Transverse colon (tissue), 4 donors: ENCODE data around the gene GMPPA. TPM values are rescaled to one million over a fixed set of nuclear protein-coding genes. Genes with fewer than 3 reads are reported as not detected.

Experiments
- DNase-seq: peaks from one replicate; pipeline ENCODE4 v3.0.0-alpha.2; 2019
- H3K27ac ChIP-seq, 4 donors: fragments of 200-600 bp; sonication (generic); 2 replicates each; pipeline ENCODE4 v1.5.1; 2016 to 2018; ENCODE audit warnings: inconsistent platforms in 4 of 4
- H3K27me3 ChIP-seq: fragments of 200-600 bp; sonication (generic); 2 replicates; pipeline ENCODE4 v1.5.1; 2017; ENCODE audit warnings: inconsistent platforms
- H3K36me3 ChIP-seq, 4 donors: fragments of 200-600 bp; sonication (generic); 2 replicates each; pipeline ENCODE4 v1.5.1; 2017 to 2019; ENCODE audit warnings: inconsistent platforms in 4 of 4
- H3K4me1 ChIP-seq, 4 donors: fragments of 200-600 bp; sonication (generic); 2 replicates each; pipeline ENCODE4 v1.5.1; 2017 to 2020; ENCODE audit warnings: inconsistent platforms in 4 of 4
- H3K4me3 ChIP-seq, 4 donors: fragments of 200-600 bp; sonication (generic); 1 replicate in 1 of 4; 2 replicates in 3 of 4; pipeline versions ENCODE4 v1.5.1 to v1.6.1; 2017 to 2019; ENCODE audit warnings: inconsistent platforms in 4 of 4
- H3K9me3 ChIP-seq, 2 donors: fragments of 200-600 bp; sonication (generic); 2 replicates each; pipeline ENCODE4 v1.5.1; 2017 to 2019; ENCODE audit warnings: inconsistent platforms in 2 of 2
- EP300 ChIP-seq: sonication (generic); formaldehyde crosslinking; IDR thresholded peaks from one replicate; pipeline ENCODE4 v1.6.1; 2017; ENCODE audit warnings: antibody characterized with exemption, low read depth
- POLR2A ChIP-seq: fragments of 450-650 bp; IDR thresholded peaks from one replicate; pipeline ENCODE4 v1.6.1; 2016; ENCODE audit warnings: antibody characterized with exemption, mild to moderate bottlenecking, moderate library complexity
- POLR2AphosphoS5 ChIP-seq, 3 donors: sonication (generic); formaldehyde crosslinking; IDR thresholded peaks; one replicate each; pipeline ENCODE4 v1.6.1; 2016; ENCODE audit warnings: antibody characterized with exemption in 3 of 3
- WGBS, 2 donors: methylation state at CpG; one replicate each; pipeline ENCODE4 v1.1.5; 2018; ENCODE audit warnings: low coverage in 1 of 2; 5-methylcytosine and 5-hydroxymethylcytosine counted together
- in situ Hi-C, 4 donors: fragments of 200-750 bp; cut with MboI; loops; one replicate each; pipeline versions ENCODE4 v1.15.0 to v1.15.1; 2017; ENCODE audit warnings: low sequenced_read_pairs in 3 of 4, low pct_ligation_motif_present in 1 of 4, low pct_unique_long_range_greater_than_20kb in 1 of 4
- intact Hi-C: fragments of 100-400 bp; cut with DNase I; formaldehyde crosslinking; loops from one replicate; pipeline ENCODE4 v1.15.1; 2023; ENCODE audit warnings: low total_unique reads
- total RNA-seq, 4 donors: library from RNA; depleted of rRNA; stranded (reverse); fragments of >200 nt; gene quantifications; one replicate each; pipeline ENCODE4 v1.1.0, GENCODE V29; 2016
- TF ChIP-seq, protein P1 (sequence below), 5 experiments: fragments of 200-600 bp in 3 of 5; fragments of 450-650 bp in 2 of 5; sonication (generic) in 3 of 5; IDR thresholded peaks; 1 replicate in 2 of 5; 2 replicates in 3 of 5; pipeline ENCODE4 v1.5.1; 2016 to 2017; ENCODE audit warnings: antibody characterized with exemption in 5 of 5, inconsistent platforms in 3 of 5, mild to moderate bottlenecking in 2 of 5, moderate library complexity in 1 of 5

Gene GMPPA
- total RNA-seq, 4 donors from 2014 or later: 25.1 to 41.1 (median 36.4) TPM

- intact Hi-C loops: no loop called here
- Histone ChIP-seq H3K4me1 (peaks cover 8 to 23% (median 11%) of the 10 kb centered on the region in 4 donors), H3K27ac (no peak overlapping the region), H3K27me3 (peaks cover 93% of the 10 kb centered on the region), H3K4me3 (no peak overlapping the region), H3K36me3 (no peaks in the 10 kb centered on the region), H3K9me3 (no peaks in the 10 kb centered on the region)
- DNase-seq: no peak
- in situ Hi-C loops: loop anchor here in 3 of 4 donors (10.0 kb wide), 2 partner anchors 51 to 121 kb away; no protein-coding TSS in a partner anchor
- no peak for TF ChIP-seq POLR2A
- TF ChIP-seq, protein P1, sequence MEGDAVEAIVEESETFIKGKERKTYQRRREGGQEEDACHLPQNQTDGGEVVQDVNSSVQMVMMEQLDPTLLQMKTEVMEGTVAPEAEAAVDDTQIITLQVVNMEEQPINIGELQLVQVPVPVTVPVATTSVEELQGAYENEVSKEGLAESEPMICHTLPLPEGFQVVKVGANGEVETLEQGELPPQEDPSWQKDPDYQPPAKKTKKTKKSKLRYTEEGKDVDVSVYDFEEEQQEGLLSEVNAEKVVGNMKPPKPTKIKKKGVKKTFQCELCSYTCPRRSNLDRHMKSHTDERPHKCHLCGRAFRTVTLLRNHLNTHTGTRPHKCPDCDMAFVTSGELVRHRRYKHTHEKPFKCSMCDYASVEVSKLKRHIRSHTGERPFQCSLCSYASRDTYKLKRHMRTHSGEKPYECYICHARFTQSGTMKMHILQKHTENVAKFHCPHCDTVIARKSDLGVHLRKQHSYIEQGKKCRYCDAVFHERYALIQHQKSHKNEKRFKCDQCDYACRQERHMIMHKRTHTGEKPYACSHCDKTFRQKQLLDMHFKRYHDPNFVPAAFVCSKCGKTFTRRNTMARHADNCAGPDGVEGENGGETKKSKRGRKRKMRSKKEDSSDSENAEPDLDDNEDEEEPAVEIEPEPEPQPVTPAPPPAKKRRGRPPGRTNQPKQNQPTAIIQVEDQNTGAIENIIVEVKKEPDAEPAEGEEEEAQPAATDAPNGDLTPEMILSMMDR (IDR thresholded peaks at IDR 0.05): no peak
- TF ChIP-seq EP300: no peak
- no peak for TF ChIP-seq POLR2AphosphoS5 (IDR thresholded peaks at IDR 0.05)
- 61% methylated on average over 9 of the region's 9 CpGs; no CpG with 5 or more reads in 1 of the 2 donors for WGBS, 2 donors
Observed at GRCh38 chr2:219525533-219526232, 27.0 kb downstream of the GMPPA start.

GRCh38 chr2:219526320-219527075 lies 27.8 kb downstream of the GMPPA start:
- no peaks in the 10 kb centered on the region for H3K36me3 ChIP-seq
- intact Hi-C loops: no loop called here
- H3K4me1 ChIP-seq: peaks cover 8 to 23% (median 11%) of the 10 kb centered on the region in 4 donors
- H3K27ac ChIP-seq: no peak overlapping the region
- DNase-seq: no peak
- WGBS, 2 donors: 50 to 54% methylated on average over 2 to 11 of the region's 11 CpGs
- no peaks in the 10 kb centered on the region for H3K9me3 ChIP-seq
- no peak for TF ChIP-seq POLR2A
- TF ChIP-seq POLR2AphosphoS5 (IDR thresholded peaks at IDR 0.05): no peak
- TF ChIP-seq, protein P1 (IDR thresholded peaks at IDR 0.05): no peak
- no peak for TF ChIP-seq EP300
- H3K4me3 ChIP-seq: no peak overlapping the region
- in situ Hi-C loops: loop anchor here in 3 of 4 donors (10.0 kb wide), 2 partner anchors 52 to 122 kb away; no protein-coding TSS in a partner anchor
- peaks cover 94% of the 10 kb centered on the region for H3K27me3 ChIP-seq

- H3K36me3 ChIP-seq: no peaks in the 10 kb centered on the region
- no peak for DNase-seq
- in situ Hi-C loops: loop anchor here in 3 of 4 donors (10.0 kb wide), 2 partner anchors 52 to 122 kb away; no protein-coding TSS in a partner anchor
Observed at GRCh38 chr2:219527076-219527394, 28.3 kb downstream of the GMPPA start.

More at GRCh38 chr2:219527076-219527394, 28.3 kb downstream of the GMPPA start:
- intact Hi-C loops: no loop called here
- Histone ChIP-seq H3K4me3 (no peak overlapping the region), H3K4me1 (peaks cover 8 to 18% (median 11%) of the 10 kb centered on the region in 4 donors), H3K27me3 (peaks cover 92% of the 10 kb centered on the region), H3K27ac (no peak overlapping the region), H3K9me3 (no peaks in the 10 kb centered on the region)
- TF ChIP-seq POLR2AphosphoS5 (IDR thresholded peaks at IDR 0.05) (no peak), POLR2A (no peak), EP300 (no peak)
- TF ChIP-seq, protein P1 (IDR thresholded peaks at IDR 0.05): no peak
- WGBS, 2 donors: 54% methylated on average over 4 of the region's 6 CpGs; no CpG with 5 or more reads in 1 of the 2 donors
